ENCODE measurements around the gene RIMKLB.

Gene RIMKLB

DNA sequence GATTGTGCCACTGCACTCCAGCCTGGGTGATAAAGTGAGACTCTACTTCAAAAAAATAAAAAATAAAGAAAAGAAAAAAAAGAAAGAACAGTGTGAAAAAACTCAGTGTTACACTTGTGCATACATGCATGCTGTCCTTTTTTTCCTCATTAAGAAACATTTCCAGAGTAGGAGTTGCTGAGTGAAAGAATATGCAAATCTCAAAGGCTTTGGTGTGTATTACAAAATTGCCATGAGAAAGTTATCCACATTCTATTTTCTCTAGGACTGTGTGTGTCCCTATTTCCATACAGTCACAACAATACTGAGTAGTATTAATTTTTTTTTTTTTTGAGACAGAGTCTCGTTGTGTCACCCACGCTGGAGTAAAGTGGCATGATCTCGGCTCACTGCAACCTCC is 123.8 kb downstream of the RIMKLB start:
- Histone ChIP-seq H3K4me1 (ENCODE audit: control extremely low read depth in 1 of 4, control insufficient read depth in 4 of 4, insufficient read depth in 4 of 4, low read length in 3 of 4) (no peaks in the 10 kb centered on the region), H3K4me3 (ENCODE audit: control insufficient read depth in 1 of 7, extremely low read depth in 1 of 7, insufficient read depth in 4 of 7, low read depth in 2 of 7, low read length in 6 of 7) (no peak overlapping the region), H3K9me3 (ENCODE audit: control extremely low read depth in 1 of 5, control insufficient read depth in 4 of 5, insufficient read depth in 2 of 5, low read depth in 1 of 5, low read length in 4 of 5) (no peaks in the 10 kb centered on the region), H3K36me3 (ENCODE audit: control insufficient read depth in 4 of 4, insufficient read depth in 4 of 4, low read length in 3 of 4) (no peaks in the 10 kb centered on the region), H3K27me3 (replicated peaks in 2 of 5; ENCODE audit: control insufficient read depth in 4 of 5, insufficient read depth in 5 of 5, low read length in 4 of 5) (no peaks in the 10 kb centered on the region), H3K27ac (ENCODE audit: insufficient read depth in 1 of 2, low read depth in 1 of 2, low read length in 2 of 2, poor library complexity in 1 of 2, severe bottlenecking in 2 of 2) (no peak overlapping the region)
- POLR2A ChIA-PET = no interaction called here
- DNase-seq = no peak
- CTCF ChIA-PET = interaction anchor here (1.2 to 1.4 kb wide), 3 partner anchors 10 to 140 kb away, joined by 3 read pairs; no protein-coding TSS in a partner anchor
- WGBS (ENCODE audit: insufficient coverage) = no CpG with 5 or more reads among the region's 3 CpGs

DNA sequence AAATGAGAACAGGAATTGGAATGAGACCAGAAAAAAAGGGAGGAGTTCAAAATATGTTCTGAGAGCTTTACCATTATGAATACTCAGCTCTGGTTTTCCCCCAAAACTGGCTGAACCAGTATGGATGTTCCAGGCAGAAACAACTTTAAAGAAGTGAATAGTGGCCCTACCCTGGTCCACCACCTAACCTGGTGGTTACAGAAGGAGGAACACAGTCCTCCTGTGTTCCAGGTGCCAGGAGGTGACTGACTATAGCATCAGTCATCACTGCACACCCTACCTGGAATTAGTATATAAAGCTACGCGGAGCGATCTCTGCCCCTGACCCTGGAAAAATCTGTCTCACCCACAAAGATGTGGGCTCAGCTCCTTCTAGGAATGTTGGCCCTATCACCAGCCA is 124.5 kb downstream of the RIMKLB start, which contains the start of gene A2ML1:
A2ML1 (plus strand) TSS at position 324 of the 400 bp plus-strand sequence; CDS start at position 355, 31 bp downstream.
- CTCF ChIA-PET = interaction anchor here (1.4 to 2.0 kb wide), 2 partner anchors 9 to 141 kb away, joined by 3 to 6 read pairs; no protein-coding TSS in a partner anchor
- DNase-seq = no peak
- WGBS (ENCODE audit: insufficient coverage) = 100% methylated on average over 3 of the region's 3 CpGs
- H3K27me3 ChIP-seq (replicated peaks in 2 of 5; ENCODE audit: control insufficient read depth in 4 of 5, insufficient read depth in 5 of 5, low read length in 4 of 5) = no peaks in the 10 kb centered on the region
- POLR2A ChIA-PET = no interaction called here
- no peak within 1 kb of the TSS for H3K4me3 ChIP-seq (ENCODE audit: control insufficient read depth in 1 of 7, extremely low read depth in 1 of 7, insufficient read depth in 4 of 7, low read depth in 2 of 7, low read length in 6 of 7)
- no peaks in the 10 kb centered on the region for H3K36me3 ChIP-seq (ENCODE audit: control insufficient read depth in 4 of 4, insufficient read depth in 4 of 4, low read length in 3 of 4)
- no peak within 1 kb of the TSS for H3K27ac ChIP-seq (ENCODE audit: insufficient read depth in 1 of 2, low read depth in 1 of 2, low read length in 2 of 2, poor library complexity in 1 of 2, severe bottlenecking in 2 of 2)
- H3K9me3 ChIP-seq (ENCODE audit: control extremely low read depth in 1 of 5, control insufficient read depth in 4 of 5, insufficient read depth in 2 of 5, low read depth in 1 of 5, low read length in 4 of 5) = no peaks in the 10 kb centered on the region
- H3K4me1 ChIP-seq (ENCODE audit: control extremely low read depth in 1 of 4, control insufficient read depth in 4 of 4, insufficient read depth in 4 of 4, low read length in 3 of 4) = no peaks in the 10 kb centered on the region

DNA sequence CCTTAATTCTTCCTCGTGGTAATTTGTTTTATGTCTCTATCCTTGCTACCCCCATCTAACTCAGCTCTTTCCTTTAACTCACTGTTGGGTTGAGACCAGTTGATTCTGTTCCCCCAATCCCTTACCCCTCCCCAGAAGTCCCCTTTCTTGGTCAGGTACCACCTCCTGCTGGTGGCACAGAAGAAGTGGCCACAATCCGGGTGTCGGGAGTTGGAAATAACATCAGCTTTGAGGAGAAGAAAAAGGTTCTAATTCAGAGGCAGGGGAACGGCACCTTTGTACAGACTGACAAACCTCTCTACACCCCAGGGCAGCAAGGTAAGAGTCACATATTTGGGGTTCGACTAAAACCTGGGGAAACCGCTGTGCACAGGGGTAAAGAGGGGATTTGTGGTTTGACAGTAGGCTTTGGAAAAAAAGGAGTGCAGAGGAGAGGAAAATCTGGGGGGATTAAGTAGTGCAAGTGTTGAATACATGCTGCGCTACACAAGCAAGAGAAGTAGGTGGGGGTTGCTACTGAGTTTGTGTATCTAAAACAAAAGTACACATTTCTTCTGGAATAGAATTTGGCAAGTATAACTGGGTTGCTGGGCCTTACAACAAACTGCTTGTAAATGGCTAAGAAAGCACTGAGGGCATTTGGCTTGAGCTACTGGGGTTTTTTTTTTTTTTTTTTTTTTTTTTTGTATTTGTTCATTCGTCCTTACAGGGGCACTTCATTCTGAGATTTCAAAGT is 125.9 kb downstream of the RIMKLB start:
- Histone ChIP-seq H3K27me3 (replicated peaks in 2 of 5; ENCODE audit: control insufficient read depth in 4 of 5, insufficient read depth in 5 of 5, low read length in 4 of 5) (no peaks in the 10 kb centered on the region), H3K4me3 (ENCODE audit: control insufficient read depth in 1 of 7, extremely low read depth in 1 of 7, insufficient read depth in 4 of 7, low read depth in 2 of 7, low read length in 6 of 7) (no peak overlapping the region), H3K27ac (ENCODE audit: insufficient read depth in 1 of 2, low read depth in 1 of 2, low read length in 2 of 2, poor library complexity in 1 of 2, severe bottlenecking in 2 of 2) (no peak overlapping the region), H3K36me3 (ENCODE audit: control insufficient read depth in 4 of 4, insufficient read depth in 4 of 4, low read length in 3 of 4) (no peaks in the 10 kb centered on the region), H3K4me1 (ENCODE audit: control extremely low read depth in 1 of 4, control insufficient read depth in 4 of 4, insufficient read depth in 4 of 4, low read length in 3 of 4) (peaks cover 0 to 12% (median 5%) of the 10 kb centered on the region in 4 experiments), H3K9me3 (ENCODE audit: control extremely low read depth in 1 of 5, control insufficient read depth in 4 of 5, insufficient read depth in 2 of 5, low read depth in 1 of 5, low read length in 4 of 5) (no peaks in the 10 kb centered on the region)
- CTCF ChIA-PET = interaction anchor here (0.7 to 2.2 kb wide), 9 partner anchors 10 to 280 kb away, joined by 3 to 7 read pairs (median 3); no protein-coding TSS in a partner anchor
- DNase-seq = peak; percentile 40 to 67 (median 67)
- WGBS (ENCODE audit: insufficient coverage) = 63% methylated on average over 2 of the region's 8 CpGs
- POLR2A ChIA-PET = no interaction called here

DNA sequence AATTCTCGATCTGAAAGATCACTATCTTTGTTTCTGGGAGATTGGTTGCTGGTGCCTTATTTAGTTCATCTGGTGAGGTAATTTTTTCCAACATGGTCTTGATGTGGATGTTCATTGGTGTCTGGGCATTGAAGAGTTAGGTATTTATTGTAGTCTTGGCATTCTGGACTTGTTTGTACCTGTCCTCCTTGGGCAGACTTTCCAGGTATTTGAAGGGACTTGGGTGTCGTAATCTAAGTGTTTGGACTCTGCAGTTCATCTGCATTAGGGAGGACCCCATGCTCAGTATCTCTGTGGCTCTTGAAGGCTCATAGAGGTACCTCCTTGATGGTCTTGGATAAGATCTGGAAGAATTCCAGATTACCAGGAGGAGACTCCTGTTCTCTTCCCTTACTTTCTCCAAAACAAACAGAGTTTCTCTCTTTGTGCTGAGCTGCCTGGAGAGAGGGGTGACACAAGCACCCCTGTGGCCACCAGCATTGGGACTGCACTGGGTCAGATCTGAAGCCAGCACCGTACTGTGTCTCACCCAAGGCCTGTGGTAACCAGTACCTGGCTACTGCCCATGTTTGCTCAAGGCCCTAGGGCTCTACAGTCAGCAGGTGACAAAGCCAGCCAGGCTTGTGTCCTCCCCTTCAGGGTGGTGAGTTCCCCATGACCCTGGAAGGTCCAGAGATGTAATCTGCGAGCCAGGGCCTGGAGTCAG is 129.9 kb downstream of the RIMKLB start:
- Histone ChIP-seq H3K4me3 (ENCODE audit: control insufficient read depth in 1 of 7, extremely low read depth in 1 of 7, insufficient read depth in 4 of 7, low read depth in 2 of 7, low read length in 6 of 7) (no peak overlapping the region), H3K4me1 (ENCODE audit: control extremely low read depth in 1 of 4, control insufficient read depth in 4 of 4, insufficient read depth in 4 of 4, low read length in 3 of 4) (peaks cover 0 to 13% (median 5%) of the 10 kb centered on the region in 4 experiments), H3K27ac (ENCODE audit: insufficient read depth in 1 of 2, low read depth in 1 of 2, low read length in 2 of 2, poor library complexity in 1 of 2, severe bottlenecking in 2 of 2) (no peak overlapping the region), H3K36me3 (ENCODE audit: control insufficient read depth in 4 of 4, insufficient read depth in 4 of 4, low read length in 3 of 4) (no peaks in the 10 kb centered on the region), H3K9me3 (ENCODE audit: control extremely low read depth in 1 of 5, control insufficient read depth in 4 of 5, insufficient read depth in 2 of 5, low read depth in 1 of 5, low read length in 4 of 5) (no peaks in the 10 kb centered on the region), H3K27me3 (replicated peaks in 2 of 5; ENCODE audit: control insufficient read depth in 4 of 5, insufficient read depth in 5 of 5, low read length in 4 of 5) (no peaks in the 10 kb centered on the region)
- CTCF ChIA-PET = interaction anchor here (0.7 to 1.0 kb wide), 2 partner anchors 8 to 12 kb away, joined by 3 read pairs; no protein-coding TSS in a partner anchor
- POLR2A ChIA-PET = no interaction called here
- 93% methylated on average over 3 of the region's 4 CpGs for WGBS (ENCODE audit: insufficient coverage)
- no peak for DNase-seq

DNA sequence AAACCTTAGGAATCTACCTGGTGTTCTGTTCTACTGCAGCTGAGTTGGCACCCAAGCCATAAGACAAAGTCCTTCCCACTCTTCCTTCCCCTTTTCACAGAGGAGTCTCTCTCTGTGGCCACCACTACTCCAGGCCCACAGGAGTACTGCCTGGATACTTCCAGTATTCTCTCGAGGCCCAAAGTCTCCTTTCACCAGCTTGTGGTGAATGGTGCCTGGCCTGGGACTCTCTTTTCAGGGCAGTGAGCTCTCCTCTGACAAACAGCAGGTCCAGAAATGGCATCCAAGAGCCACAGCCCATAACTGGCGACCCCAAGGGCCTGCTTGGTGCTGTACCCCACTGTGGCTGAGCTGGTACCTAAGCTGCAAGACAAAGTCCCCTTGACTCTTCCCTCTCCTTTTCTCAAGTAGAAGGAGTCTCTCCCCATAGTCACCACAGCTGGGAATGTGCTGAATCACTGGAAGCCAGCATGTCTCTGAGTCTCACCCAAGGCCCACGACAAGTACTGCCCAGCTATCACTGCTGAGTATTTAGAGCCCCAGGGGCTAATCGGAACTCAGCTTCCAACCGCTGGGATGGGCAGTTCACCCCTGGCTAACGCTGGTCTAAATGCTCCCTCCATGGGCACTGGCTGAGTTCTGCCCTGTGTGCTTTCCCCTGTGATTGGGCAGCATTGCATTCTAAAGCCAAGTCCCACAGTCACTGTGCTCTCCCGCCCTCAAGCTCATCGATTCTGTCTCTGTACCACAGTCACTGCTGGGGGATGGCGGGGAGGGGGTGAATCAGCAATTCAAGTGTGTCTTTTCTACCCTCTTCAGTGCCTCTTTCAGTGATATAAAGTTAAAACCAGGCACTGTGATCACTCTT is 130.7 kb downstream of the RIMKLB start:
- peak in 2 of 3 donors; percentile 26 to 41 for DNase-seq
- Histone ChIP-seq H3K9me3 (ENCODE audit: control extremely low read depth in 1 of 5, control insufficient read depth in 4 of 5, insufficient read depth in 2 of 5, low read depth in 1 of 5, low read length in 4 of 5) (no peaks in the 10 kb centered on the region), H3K27ac (ENCODE audit: insufficient read depth in 1 of 2, low read depth in 1 of 2, low read length in 2 of 2, poor library complexity in 1 of 2, severe bottlenecking in 2 of 2) (no peak overlapping the region), H3K27me3 (replicated peaks in 2 of 5; ENCODE audit: control insufficient read depth in 4 of 5, insufficient read depth in 5 of 5, low read length in 4 of 5) (no peaks in the 10 kb centered on the region), H3K36me3 (ENCODE audit: control insufficient read depth in 4 of 4, insufficient read depth in 4 of 4, low read length in 3 of 4) (no peaks in the 10 kb centered on the region), H3K4me1 (ENCODE audit: control extremely low read depth in 1 of 4, control insufficient read depth in 4 of 4, insufficient read depth in 4 of 4, low read length in 3 of 4) (peaks cover 0 to 13% (median 5%) of the 10 kb centered on the region in 4 experiments), H3K4me3 (ENCODE audit: control insufficient read depth in 1 of 7, extremely low read depth in 1 of 7, insufficient read depth in 4 of 7, low read depth in 2 of 7, low read length in 6 of 7) (no peak overlapping the region)
- POLR2A ChIA-PET = no interaction called here
- 66% methylated on average over 6 of the region's 9 CpGs for WGBS (ENCODE audit: insufficient coverage)
- CTCF ChIA-PET = interaction anchor here (1.0 kb wide), 1 partner anchor 9 kb away, joined by 3 read pairs; no protein-coding TSS in a partner anchor

DNA sequence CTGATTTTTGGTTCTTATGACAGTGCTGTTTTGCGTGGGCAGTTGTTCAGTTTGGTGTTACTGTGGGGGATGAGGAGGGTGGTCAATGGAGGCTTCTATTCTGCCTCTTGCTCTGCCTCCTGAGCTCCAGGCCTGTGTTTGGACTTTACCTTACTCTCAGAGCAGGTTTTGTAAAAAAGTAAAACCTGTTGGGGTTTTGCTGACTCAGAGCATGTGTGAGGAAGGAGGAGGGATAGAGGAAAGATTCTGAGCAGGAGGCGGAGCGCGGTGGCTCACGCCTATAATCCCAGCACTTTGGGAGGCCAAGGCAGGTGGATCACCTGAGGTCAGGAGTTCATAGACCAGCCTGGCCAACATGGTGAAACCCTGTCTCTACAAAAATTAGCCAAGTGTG is 131.3 kb downstream of the RIMKLB start:
- Histone ChIP-seq H3K36me3 (ENCODE audit: control insufficient read depth in 4 of 4, insufficient read depth in 4 of 4, low read length in 3 of 4) (no peaks in the 10 kb centered on the region), H3K27ac (ENCODE audit: insufficient read depth in 1 of 2, low read depth in 1 of 2, low read length in 2 of 2, poor library complexity in 1 of 2, severe bottlenecking in 2 of 2) (no peak overlapping the region), H3K4me3 (ENCODE audit: control insufficient read depth in 1 of 7, extremely low read depth in 1 of 7, insufficient read depth in 4 of 7, low read depth in 2 of 7, low read length in 6 of 7) (no peak overlapping the region), H3K9me3 (ENCODE audit: control extremely low read depth in 1 of 5, control insufficient read depth in 4 of 5, insufficient read depth in 2 of 5, low read depth in 1 of 5, low read length in 4 of 5) (no peaks in the 10 kb centered on the region), H3K4me1 (ENCODE audit: control extremely low read depth in 1 of 4, control insufficient read depth in 4 of 4, insufficient read depth in 4 of 4, low read length in 3 of 4) (peaks cover 0 to 13% (median 5%) of the 10 kb centered on the region in 4 experiments), H3K27me3 (replicated peaks in 2 of 5; ENCODE audit: control insufficient read depth in 4 of 5, insufficient read depth in 5 of 5, low read length in 4 of 5) (no peaks in the 10 kb centered on the region)
- CTCF ChIA-PET = no interaction called here
- 80% methylated on average over 4 of the region's 5 CpGs for WGBS (ENCODE audit: insufficient coverage)
- POLR2A ChIA-PET = no interaction called here
- no peak for DNase-seq
